Effector memory CD4-positive, alpha-beta T cell (primary cell): Measurements from ENCODE around the gene KLF16.
"Not testable (repeated sequence)": the region's sequence is repeated elsewhere in the genome, so short reads cannot be mapped to it uniquely, and the experiment has no call there.

Experiments
- DNase-seq, 3 donors: peaks; one replicate each; pipeline ENCODE4 v3.0.0-alpha.2; 2020
- H3K27ac ChIP-seq: 2 replicates; pipeline ENCODE4 v1.7.0; 2013; ENCODE audit warnings: mild to moderate bottlenecking, low read length, moderate library complexity; ENCODE audit not compliant: insufficient read depth, poor library complexity, severe bottlenecking
- H3K27me3 ChIP-seq: replicated peaks from 2 replicates; pipeline ENCODE4 v1.7.0; 2013; ENCODE audit warnings: mild to moderate bottlenecking, low read length; ENCODE audit not compliant: insufficient read depth, control insufficient read depth, poor library complexity, severe bottlenecking
- H3K36me3 ChIP-seq: 2 replicates; pipeline ENCODE4 v1.7.0; 2013; ENCODE audit warnings: mild to moderate bottlenecking, low read length, moderate library complexity; ENCODE audit not compliant: control insufficient read depth, insufficient read depth
- H3K4me1 ChIP-seq: 2 replicates; pipeline ENCODE4 v1.7.0; 2013; ENCODE audit warnings: low read length, mild to moderate bottlenecking; ENCODE audit not compliant: control insufficient read depth, insufficient read depth, poor library complexity, severe bottlenecking
- H3K4me3 ChIP-seq: 2 replicates; pipeline ENCODE4 v1.7.0; 2013; ENCODE audit warnings: low read length, low read depth, mild to moderate bottlenecking; ENCODE audit not compliant: insufficient read depth, poor library complexity, severe bottlenecking
- H3K9me3 ChIP-seq: 2 replicates; pipeline ENCODE4 v1.7.0; 2013; ENCODE audit warnings: mild to moderate bottlenecking, low read length, moderate library complexity; ENCODE audit not compliant: control insufficient read depth

The KLF16 gene

GRCh38 chr19:1884719-1885334, 21.4 kb upstream of the KLF16 start:
- peak overlapping the region; percentile 88 for H3K27ac ChIP-seq
- H3K4me1 ChIP-seq = peaks cover 34% of the 10 kb centered on the region
- no peak for DNase-seq
- peaks cover 11% of the 10 kb centered on the region for H3K36me3 ChIP-seq
- no peaks in the 10 kb centered on the region for H3K27me3 ChIP-seq
- H3K9me3 ChIP-seq = no peaks in the 10 kb centered on the region
- H3K4me3 ChIP-seq = peak overlapping the region; percentile 98

- peak overlapping the region; percentile 88 for H3K27ac ChIP-seq
- H3K4me1 ChIP-seq = peaks cover 34% of the 10 kb centered on the region
- peaks cover 11% of the 10 kb centered on the region for H3K36me3 ChIP-seq
- H3K4me3 ChIP-seq = peak overlapping the region; percentile 98
- H3K27me3 ChIP-seq = no peaks in the 10 kb centered on the region
- peak in 1 of 3 donors; percentile 54 for DNase-seq
- H3K9me3 ChIP-seq = no peaks in the 10 kb centered on the region
These were observed 20.9 kb upstream of the KLF16 start for GRCh38 chr19:1884291-1884718.

- Histone ChIP-seq H3K27me3 (no peaks in the 10 kb centered on the region), H3K27ac (peak overlapping the region; percentile 88), H3K4me1 (peaks cover 34% of the 10 kb centered on the region), H3K4me3 (peak overlapping the region; percentile 98), H3K36me3 (peaks cover 11% of the 10 kb centered on the region), H3K9me3 (no peaks in the 10 kb centered on the region)
- DNase-seq = no peak
These were observed 20.4 kb upstream of the KLF16 start for GRCh38 chr19:1883784-1884183.

GRCh38 chr19:1882786-1883692, 19.7 kb upstream of the KLF16 start:
- Histone ChIP-seq H3K4me1 (peaks cover 34% of the 10 kb centered on the region), H3K27me3 (no peaks in the 10 kb centered on the region), H3K36me3 (peaks cover 11% of the 10 kb centered on the region), H3K4me3 (peak overlapping the region; percentile 98), H3K9me3 (no peaks in the 10 kb centered on the region), H3K27ac (peak overlapping the region; percentile 88)
- DNase-seq = no peak

- Histone ChIP-seq H3K9me3 (no peaks in the 10 kb centered on the region), H3K27ac (peak overlapping the region; percentile 88), H3K4me3 (peak overlapping the region; percentile 98), H3K36me3 (peaks cover 11% of the 10 kb centered on the region), H3K4me1 (peaks cover 34% of the 10 kb centered on the region), H3K27me3 (no peaks in the 10 kb centered on the region)
- DNase-seq = peak; percentile 57 to 72 (median 64)
These were observed 18.9 kb upstream of the KLF16 start for GRCh38 chr19:1882089-1882785.

- Histone ChIP-seq H3K4me3 (peak overlapping the region; percentile 98), H3K4me1 (peaks cover 37% of the 10 kb centered on the region), H3K36me3 (peaks cover 11% of the 10 kb centered on the region), H3K27ac (peak overlapping the region; percentile 88)
- not testable (repeated sequence) for DNase-seq, H3K9me3 ChIP-seq, H3K27me3 ChIP-seq
These were observed 18.2 kb upstream of the KLF16 start for GRCh38 chr19:1881393-1882088.

GRCh38 chr19:1880611-1881392, 17.4 kb upstream of the KLF16 start:
- Histone ChIP-seq H3K27ac (peak overlapping the region; percentile 37), H3K27me3 (no peaks in the 10 kb centered on the region), H3K4me1 (peaks cover 42% of the 10 kb centered on the region), H3K4me3 (no peak overlapping the region), H3K36me3 (peaks cover 11% of the 10 kb centered on the region), H3K9me3 (no peaks in the 10 kb centered on the region)
- no peak for DNase-seq

GRCh38 chr19:1879982-1880381, 16.6 kb upstream of the KLF16 start:
- Histone ChIP-seq H3K36me3 (peaks cover 11% of the 10 kb centered on the region), H3K27ac (peak overlapping the region; percentile 37), H3K4me1 (peaks cover 42% of the 10 kb centered on the region)
- H3K27me3 ChIP-seq, H3K4me3 ChIP-seq, H3K9me3 ChIP-seq, DNase-seq: not testable (repeated sequence)

GRCh38 chr19:1878583-1878982, 15.2 kb upstream of the KLF16 start:
- peaks cover 49% of the 10 kb centered on the region for H3K4me1 ChIP-seq
- DNase-seq, H3K9me3 ChIP-seq, H3K27ac ChIP-seq, H3K4me3 ChIP-seq, H3K27me3 ChIP-seq: not testable (repeated sequence)
- H3K36me3 ChIP-seq = peaks cover 11% of the 10 kb centered on the region
